HEK293 (cell line): ENCODE data around the gene SPRR5.

Source experiments
- CTCF ChIA-PET: fragments of 350-600 bp; formaldehyde crosslinking; extraction: SDS; loops from one replicate; lab custom pipeline; 2021; ENCODE audit warnings: antibody characterized with exemption; lab: Yijun Ruan, JAX
- POLR2A ChIA-PET: fragments of 300-600 bp; formaldehyde crosslinking; extraction: SDS; loops from one replicate; lab custom pipeline; 2020; ENCODE audit warnings: antibody characterized with exemption, inconsistent platforms; lab: Yijun Ruan, JAX
- H3K27ac ChIP-seq: fragments of 200-500 bp; sonication (Bioruptor generic); 2 replicates; pipeline ENCODE4 v1.5.1; 2014; ENCODE audit warnings: low read depth, low read length, control low read depth, inconsistent platforms; ENCODE audit errors: extremely low read depth
- H3K36me3 ChIP-seq, 2 experiments: fragments of 200-500 bp in 1 of 2; sonication (Bioruptor generic) in 1 of 2; 1 replicate in 1 of 2; 2 replicates in 1 of 2; pipeline ENCODE4 v1.5.1; 2014 to 2017; ENCODE audit warnings: inconsistent platforms in 2 of 2, low read length in 2 of 2; ENCODE audit not compliant: control insufficient read depth in 2 of 2, insufficient read depth in 1 of 2
- H3K4me1 ChIP-seq: fragments of 200-500 bp; sonication (Bioruptor generic); 2 replicates; pipeline ENCODE4 v1.5.1; 2014; ENCODE audit warnings: mild to moderate bottlenecking, low read length, inconsistent platforms; ENCODE audit not compliant: control insufficient read depth, insufficient read depth
- H3K4me3 ChIP-seq: 2 replicates; pipeline ENCODE4 v1.5.1; 2011; ENCODE audit warnings: low read depth, mild to moderate bottlenecking, control low read depth, low read length, moderate library complexity
- H3K9me3 ChIP-seq: fragments of 200-500 bp; sonication (Bioruptor generic); 2 replicates; pipeline ENCODE4 v1.5.1; 2014; ENCODE audit warnings: low read depth, low read length, inconsistent platforms; ENCODE audit not compliant: control insufficient read depth, insufficient read depth
- EGR2 ChIP-seq: fragments of 450-650 bp; formaldehyde crosslinking; IDR thresholded peaks from 2 replicates; pipeline ENCODE4 v1.5.1; 2016; ENCODE audit warnings: low read depth, missing biosample characterization, missing genetic modification characterization
- FEZF1 ChIP-seq: fragments of 450-650 bp; formaldehyde crosslinking; IDR thresholded peaks from 2 replicates; pipeline ENCODE4 v1.5.1; 2016; ENCODE audit warnings: missing biosample characterization, missing genetic modification characterization
- GLIS2 ChIP-seq: fragments of 450-650 bp; formaldehyde crosslinking; IDR thresholded peaks from 2 replicates; pipeline ENCODE4 v1.5.1; 2016; ENCODE audit warnings: missing biosample characterization, missing genetic modification characterization
- HOXC10 ChIP-seq: sonication (generic); formaldehyde crosslinking; IDR thresholded peaks from 2 replicates; pipeline ENCODE4 v1.8.1; 2023; ENCODE audit warnings: mild to moderate bottlenecking, missing genetic modification reagents
- HOXD13 ChIP-seq: sonication (generic); formaldehyde crosslinking; IDR thresholded peaks from 2 replicates; pipeline ENCODE4 v1.8.0; 2022; ENCODE audit warnings: missing genetic modification reagents, borderline replicate concordance
- MYNN ChIP-seq: fragments of 450-650 bp; formaldehyde crosslinking; IDR thresholded peaks from 2 replicates; pipeline ENCODE4 v1.5.1; 2016; ENCODE audit warnings: missing biosample characterization, missing genetic modification characterization, borderline replicate concordance
- OSR2 ChIP-seq: fragments of 450-650 bp; formaldehyde crosslinking; IDR thresholded peaks from 2 replicates; pipeline ENCODE4 v1.5.1; 2016; ENCODE audit warnings: missing biosample characterization, missing genetic modification characterization
- SCRT1 ChIP-seq: fragments of 450-650 bp; formaldehyde crosslinking; IDR thresholded peaks from 2 replicates; pipeline ENCODE4 v1.5.1; 2016; ENCODE audit warnings: missing biosample characterization, missing genetic modification characterization, borderline replicate concordance
- ZBTB7A ChIP-seq: fragments of 450-650 bp; formaldehyde crosslinking; IDR thresholded peaks from 2 replicates; pipeline ENCODE4 v1.5.1; 2016; ENCODE audit warnings: low read depth, missing biosample characterization, missing genetic modification characterization
- ZNF10 ChIP-seq: fragments of 450-650 bp; formaldehyde crosslinking; IDR thresholded peaks from 2 replicates; pipeline ENCODE4 v1.5.1; 2017; ENCODE audit warnings: missing biosample characterization, missing genetic modification characterization
- ZNF112 ChIP-seq: fragments of 450-650 bp; formaldehyde crosslinking; IDR thresholded peaks from 2 replicates; pipeline ENCODE4 v1.5.0; 2017; ENCODE audit warnings: missing biosample characterization, missing genetic modification characterization
- ZNF114 ChIP-seq: fragments of 450-650 bp; formaldehyde crosslinking; IDR thresholded peaks from 2 replicates; pipeline ENCODE4 v1.5.0; 2017; ENCODE audit warnings: missing biosample characterization, missing genetic modification characterization
- ZNF121 ChIP-seq: fragments of 450-650 bp; formaldehyde crosslinking; IDR thresholded peaks from 2 replicates; pipeline ENCODE4 v1.5.1; 2016; ENCODE audit warnings: missing biosample characterization, missing genetic modification characterization
- ZNF2 ChIP-seq: fragments of 450-650 bp; formaldehyde crosslinking; IDR thresholded peaks from 2 replicates; pipeline ENCODE4 v1.5.1; 2016; ENCODE audit warnings: missing biosample characterization, missing genetic modification characterization
- ZNF24 ChIP-seq: fragments of 450-650 bp; formaldehyde crosslinking; IDR thresholded peaks from 2 replicates; pipeline ENCODE4 v1.5.1; 2016; ENCODE audit warnings: missing biosample characterization, missing genetic modification characterization
- ZNF292 ChIP-seq: fragments of 450-650 bp; formaldehyde crosslinking; IDR thresholded peaks from 2 replicates; pipeline ENCODE4 v1.5.1; 2016; ENCODE audit warnings: low read depth, missing biosample characterization, missing genetic modification characterization, borderline replicate concordance
- ZNF311 ChIP-seq: fragments of 450-650 bp; formaldehyde crosslinking; IDR thresholded peaks from 2 replicates; pipeline ENCODE4 v1.5.1; 2017; ENCODE audit warnings: missing biosample characterization, missing genetic modification characterization, borderline replicate concordance
- ZNF510 ChIP-seq: fragments of 450-650 bp; formaldehyde crosslinking; IDR thresholded peaks from 2 replicates; pipeline ENCODE4 v1.5.1; 2018; ENCODE audit warnings: mild to moderate bottlenecking, missing genetic modification characterization, missing biosample characterization; ENCODE audit not compliant: insufficient replicate concordance
- ZNF560 ChIP-seq: fragments of 450-650 bp; formaldehyde crosslinking; IDR thresholded peaks from 2 replicates; pipeline ENCODE4 v1.5.1; 2017; ENCODE audit warnings: missing biosample characterization, missing genetic modification characterization, borderline replicate concordance
- ZNF621 ChIP-seq: fragments of 450-650 bp; formaldehyde crosslinking; IDR thresholded peaks from 2 replicates; pipeline ENCODE4 v1.5.1; 2017; ENCODE audit warnings: missing biosample characterization, missing genetic modification characterization
- ZNF654 ChIP-seq: fragments of 450-650 bp; formaldehyde crosslinking; IDR thresholded peaks from 2 replicates; pipeline ENCODE4 v1.5.1; 2016; ENCODE audit warnings: low read depth, missing biosample characterization, missing genetic modification characterization
- ZNF677 ChIP-seq: fragments of 450-650 bp; IDR thresholded peaks from 2 replicates; pipeline ENCODE4 v1.5.0; 2018; ENCODE audit warnings: missing biosample characterization, mild to moderate bottlenecking, missing genetic modification characterization, moderate library complexity
- ZNF792 ChIP-seq: fragments of 450-650 bp; formaldehyde crosslinking; IDR thresholded peaks from 2 replicates; pipeline ENCODE4 v1.5.1; 2016; ENCODE audit warnings: missing biosample characterization, missing genetic modification characterization
- ZNF830 ChIP-seq: fragments of 450-650 bp; IDR thresholded peaks from 2 replicates; pipeline ENCODE4 v1.5.0; 2018; ENCODE audit warnings: missing biosample characterization, missing genetic modification characterization, low read depth, mild to moderate bottlenecking, moderate library complexity
- ZNF837 ChIP-seq: fragments of 450-650 bp; formaldehyde crosslinking; IDR thresholded peaks from 2 replicates; pipeline ENCODE4 v1.5.1; 2016; ENCODE audit warnings: missing biosample characterization, missing genetic modification characterization
- TF ChIP-seq, protein P1 (sequence below): fragments of 450-650 bp; formaldehyde crosslinking; IDR thresholded peaks from 2 replicates; pipeline ENCODE4 v1.5.1; 2017; ENCODE audit warnings: missing biosample characterization, missing genetic modification characterization
- TF ChIP-seq, protein P2 (sequence below): fragments of 450-650 bp; formaldehyde crosslinking; IDR thresholded peaks from 2 replicates; pipeline ENCODE4; 2016; ENCODE audit warnings: missing biosample characterization, missing genetic modification characterization
- TF ChIP-seq, protein P3 (sequence below): fragments of 450-650 bp; formaldehyde crosslinking; IDR thresholded peaks from 2 replicates; pipeline ENCODE4 v1.5.1; 2016; ENCODE audit warnings: missing biosample characterization, missing genetic modification characterization
- TF ChIP-seq, protein P4 (sequence below): sonication (generic); formaldehyde crosslinking; IDR thresholded peaks from 2 replicates; pipeline ENCODE4 v1.8.1; 2022; ENCODE audit warnings: mild to moderate bottlenecking, moderate library complexity, missing genetic modification reagents
- TF ChIP-seq, protein P5 (sequence below): fragments of 450-650 bp; formaldehyde crosslinking; IDR thresholded peaks from 2 replicates; pipeline ENCODE4 v1.5.1; 2016; ENCODE audit warnings: missing biosample characterization, missing genetic modification characterization
- TF ChIP-seq, protein P6 (sequence below): fragments of 450-650 bp; formaldehyde crosslinking; IDR thresholded peaks from 2 replicates; pipeline ENCODE4 v1.5.1; 2016; ENCODE audit warnings: missing biosample characterization, missing genetic modification characterization

SPRR5 gene

DNA sequence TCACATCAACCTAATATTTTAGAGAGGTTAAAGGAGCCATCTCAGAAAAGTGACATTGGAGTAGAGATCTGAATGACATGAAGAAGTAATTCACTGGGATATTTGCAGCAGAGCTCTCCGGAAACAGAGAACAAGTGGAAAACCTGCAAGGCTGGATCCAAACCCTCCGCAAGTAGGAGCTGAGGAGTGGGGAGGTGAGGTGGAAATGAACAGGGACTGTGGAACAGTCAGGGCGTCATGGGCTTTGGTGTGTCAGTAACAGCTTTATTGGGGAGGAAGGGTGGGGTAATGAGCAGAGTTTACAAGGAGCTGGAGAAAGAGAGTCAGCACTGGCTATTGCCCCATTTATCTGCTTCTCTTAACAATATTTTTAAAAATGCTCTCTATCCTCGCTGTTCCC, 48.0 kb upstream of the SPRR5 start (continued):
- TF ChIP-seq GLIS2 = no peak
- TF ChIP-seq SCRT1 (tag by site-specific recombination) = no peak
- TF ChIP-seq ZNF10 = no peak

DNA sequence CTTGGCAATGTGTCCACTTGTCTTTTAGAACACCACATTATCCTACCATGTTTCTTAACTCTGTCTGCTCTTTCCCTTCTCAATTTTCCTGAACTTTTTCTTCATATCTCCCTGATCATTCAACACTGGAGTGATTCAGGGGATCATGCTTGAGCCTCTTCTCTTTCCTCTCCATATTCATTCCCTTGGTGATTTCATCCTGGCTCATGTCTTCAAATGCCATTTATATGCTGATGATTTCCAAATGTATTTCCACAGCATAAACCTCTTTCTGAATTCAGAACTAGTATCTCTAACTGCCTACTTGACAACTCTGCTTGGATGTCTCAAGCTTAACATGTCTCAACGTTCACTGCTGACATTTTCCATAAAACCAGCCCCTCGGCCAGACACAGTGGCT, 47.1 kb upstream of the SPRR5 start:
- H3K4me3 ChIP-seq = no peak overlapping the region
- H3K36me3 ChIP-seq = no peaks in the 10 kb centered on the region

DNA sequence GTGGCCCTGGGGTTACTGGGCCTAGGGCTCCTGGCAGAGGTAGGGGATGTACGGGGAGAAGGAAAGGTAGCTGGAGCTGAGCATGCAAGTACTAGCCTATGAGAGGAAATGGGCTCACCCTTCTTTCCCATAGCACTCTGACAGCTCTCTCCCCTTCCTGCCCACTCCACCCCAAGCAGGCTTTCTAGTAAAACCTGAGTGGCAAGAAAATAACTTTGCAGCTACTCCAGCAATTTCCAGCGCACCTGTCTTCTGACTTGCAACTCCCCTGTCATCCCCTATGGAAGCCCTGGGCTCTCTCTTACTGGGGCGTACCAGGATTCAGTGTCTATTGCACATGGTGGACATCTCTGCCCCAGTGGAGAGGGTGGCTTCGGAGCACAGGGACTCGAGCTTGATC, 45.4 kb upstream of the SPRR5 start:
- Histone ChIP-seq H3K4me3 (no peak overlapping the region), H3K27ac (no peak overlapping the region), H3K9me3 (no peaks in the 10 kb centered on the region), H3K4me1 (no peaks in the 10 kb centered on the region), H3K36me3 (no peaks in the 10 kb centered on the region)
- ChIA-PET CTCF (interaction anchor here (1.2 kb wide), 1 partner anchor 31 kb away, joined by 3 read pairs; no protein-coding TSS in a partner anchor), POLR2A (no interaction called here)
- TF ChIP-seq ZNF292 (tag by site-specific recombination) = no peak
- TF ChIP-seq, protein P1, sequence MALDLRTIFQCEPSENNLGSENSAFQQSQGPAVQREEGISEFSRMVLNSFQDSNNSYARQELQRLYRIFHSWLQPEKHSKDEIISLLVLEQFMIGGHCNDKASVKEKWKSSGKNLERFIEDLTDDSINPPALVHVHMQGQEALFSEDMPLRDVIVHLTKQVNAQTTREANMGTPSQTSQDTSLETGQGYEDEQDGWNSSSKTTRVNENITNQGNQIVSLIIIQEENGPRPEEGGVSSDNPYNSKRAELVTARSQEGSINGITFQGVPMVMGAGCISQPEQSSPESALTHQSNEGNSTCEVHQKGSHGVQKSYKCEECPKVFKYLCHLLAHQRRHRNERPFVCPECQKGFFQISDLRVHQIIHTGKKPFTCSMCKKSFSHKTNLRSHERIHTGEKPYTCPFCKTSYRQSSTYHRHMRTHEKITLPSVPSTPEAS (tag by site-specific recombination) = no peak
- no peak for TF ChIP-seq FEZF1 (tag by site-specific recombination)
- no peak for TF ChIP-seq ZNF2 (tag by site-specific recombination)
- no peak for TF ChIP-seq ZNF510 (tag by site-specific recombination)
- TF ChIP-seq ZNF311 = no peak
- TF ChIP-seq HOXD13 (CRISPR knock-in tag) = no peak
- no peak for TF ChIP-seq ZBTB7A (tag by site-specific recombination)
- TF ChIP-seq ZNF654 (tag by site-specific recombination) = no peak
- no peak for TF ChIP-seq ZNF24 (tag by site-specific recombination)
- TF ChIP-seq ZNF621 (tag by site-specific recombination) = no peak
- no peak for TF ChIP-seq HOXC10 (CRISPR knock-in tag)
- no peak for TF ChIP-seq ZNF830 (tag by site-specific recombination)
- TF ChIP-seq MYNN (tag by site-specific recombination) = no peak
- TF ChIP-seq, protein P2, sequence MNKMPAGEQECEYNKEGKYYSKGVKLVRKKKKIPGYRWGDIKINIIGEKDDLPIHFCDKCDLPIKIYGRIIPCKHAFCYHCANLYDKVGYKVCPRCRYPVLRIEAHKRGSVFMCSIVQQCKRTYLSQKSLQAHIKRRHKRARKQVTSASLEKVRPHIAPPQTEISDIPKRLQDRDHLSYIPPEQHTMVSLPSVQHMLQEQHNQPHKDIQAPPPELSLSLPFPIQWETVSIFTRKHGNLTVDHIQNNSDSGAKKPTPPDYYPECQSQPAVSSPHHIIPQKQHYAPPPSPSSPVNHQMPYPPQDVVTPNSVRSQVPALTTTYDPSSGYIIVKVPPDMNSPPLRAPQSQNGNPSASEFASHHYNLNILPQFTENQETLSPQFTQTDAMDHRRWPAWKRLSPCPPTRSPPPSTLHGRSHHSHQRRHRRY (tag by site-specific recombination) = no peak

More for the DNA sequence above, 47.1 kb upstream of the SPRR5 start:
- no peaks in the 10 kb centered on the region for H3K9me3 ChIP-seq
- POLR2A ChIA-PET = no interaction called here
- CTCF ChIA-PET = no interaction called here
- TF ChIP-seq ZNF837 (tag by site-specific recombination) = no peak
- TF ChIP-seq, protein P3, sequence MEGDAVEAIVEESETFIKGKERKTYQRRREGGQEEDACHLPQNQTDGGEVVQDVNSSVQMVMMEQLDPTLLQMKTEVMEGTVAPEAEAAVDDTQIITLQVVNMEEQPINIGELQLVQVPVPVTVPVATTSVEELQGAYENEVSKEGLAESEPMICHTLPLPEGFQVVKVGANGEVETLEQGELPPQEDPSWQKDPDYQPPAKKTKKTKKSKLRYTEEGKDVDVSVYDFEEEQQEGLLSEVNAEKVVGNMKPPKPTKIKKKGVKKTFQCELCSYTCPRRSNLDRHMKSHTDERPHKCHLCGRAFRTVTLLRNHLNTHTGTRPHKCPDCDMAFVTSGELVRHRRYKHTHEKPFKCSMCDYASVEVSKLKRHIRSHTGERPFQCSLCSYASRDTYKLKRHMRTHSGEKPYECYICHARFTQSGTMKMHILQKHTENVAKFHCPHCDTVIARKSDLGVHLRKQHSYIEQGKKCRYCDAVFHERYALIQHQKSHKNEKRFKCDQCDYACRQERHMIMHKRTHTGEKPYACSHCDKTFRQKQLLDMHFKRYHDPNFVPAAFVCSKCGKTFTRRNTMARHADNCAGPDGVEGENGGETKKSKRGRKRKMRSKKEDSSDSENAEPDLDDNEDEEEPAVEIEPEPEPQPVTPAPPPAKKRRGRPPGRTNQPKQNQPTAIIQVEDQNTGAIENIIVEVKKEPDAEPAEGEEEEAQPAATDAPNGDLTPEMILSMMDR (tag by site-specific recombination) = no peak
- no peak for TF ChIP-seq ZNF112 (tag by site-specific recombination)
- TF ChIP-seq, protein P4, sequence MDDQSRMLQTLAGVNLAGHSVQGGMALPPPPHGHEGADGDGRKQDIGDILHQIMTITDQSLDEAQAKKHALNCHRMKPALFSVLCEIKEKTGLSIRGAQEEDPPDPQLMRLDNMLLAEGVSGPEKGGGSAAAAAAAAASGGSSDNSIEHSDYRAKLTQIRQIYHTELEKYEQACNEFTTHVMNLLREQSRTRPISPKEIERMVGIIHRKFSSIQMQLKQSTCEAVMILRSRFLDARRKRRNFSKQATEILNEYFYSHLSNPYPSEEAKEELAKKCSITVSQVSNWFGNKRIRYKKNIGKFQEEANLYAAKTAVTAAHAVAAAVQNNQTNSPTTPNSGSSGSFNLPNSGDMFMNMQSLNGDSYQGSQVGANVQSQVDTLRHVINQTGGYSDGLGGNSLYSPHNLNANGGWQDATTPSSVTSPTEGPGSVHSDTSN (CRISPR knock-in tag) = no peak
- TF ChIP-seq, protein P5, sequence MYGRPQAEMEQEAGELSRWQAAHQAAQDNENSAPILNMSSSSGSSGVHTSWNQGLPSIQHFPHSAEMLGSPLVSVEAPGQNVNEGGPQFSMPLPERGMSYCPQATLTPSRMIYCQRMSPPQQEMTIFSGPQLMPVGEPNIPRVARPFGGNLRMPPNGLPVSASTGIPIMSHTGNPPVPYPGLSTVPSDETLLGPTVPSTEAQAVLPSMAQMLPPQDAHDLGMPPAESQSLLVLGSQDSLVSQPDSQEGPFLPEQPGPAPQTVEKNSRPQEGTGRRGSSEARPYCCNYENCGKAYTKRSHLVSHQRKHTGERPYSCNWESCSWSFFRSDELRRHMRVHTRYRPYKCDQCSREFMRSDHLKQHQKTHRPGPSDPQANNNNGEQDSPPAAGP (tag by site-specific recombination) = no peak
- TF ChIP-seq ZNF792 (tag by site-specific recombination) = no peak
- TF ChIP-seq ZNF677 (tag by site-specific recombination) = no peak
- no peak for TF ChIP-seq OSR2
- TF ChIP-seq, protein P6, sequence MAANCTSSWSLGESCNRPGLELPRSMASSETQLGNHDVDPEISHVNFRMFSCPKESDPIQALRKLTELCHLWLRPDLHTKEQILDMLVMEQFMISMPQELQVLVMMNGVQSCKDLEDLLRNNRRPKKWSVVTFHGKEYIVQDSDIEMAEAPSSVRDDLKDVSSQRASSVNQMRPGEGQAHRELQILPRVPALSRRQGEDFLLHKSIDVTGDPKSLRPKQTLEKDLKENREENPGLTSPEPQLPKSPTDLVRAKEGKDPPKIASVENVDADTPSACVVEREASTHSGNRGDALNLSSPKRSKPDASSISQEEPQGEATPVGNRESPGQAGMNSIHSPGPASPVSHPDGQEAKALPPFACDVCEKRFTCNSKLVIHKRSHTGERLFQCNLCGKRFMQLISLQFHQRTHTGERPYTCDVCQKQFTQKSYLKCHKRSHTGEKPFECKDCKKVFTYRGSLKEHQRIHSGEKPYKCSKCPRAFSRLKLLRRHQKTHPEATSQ (tag by site-specific recombination) = no peak
- no peak for TF ChIP-seq ZNF560 (tag by site-specific recombination)
- TF ChIP-seq HOXC10 (CRISPR knock-in tag) = no peak
- no peak for TF ChIP-seq ZNF121 (tag by site-specific recombination)
- TF ChIP-seq ZNF114 (tag by site-specific recombination) = no peak
- no peak for TF ChIP-seq EGR2 (tag by site-specific recombination)
- TF ChIP-seq, all 188 proteins: peak for 0
- Histone ChIP-seq H3K4me1 (no peaks in the 10 kb centered on the region), H3K27ac (no peak overlapping the region)
